ENCODE results near the gene SLC37A3.

The SLC37A3 gene

DNA sequence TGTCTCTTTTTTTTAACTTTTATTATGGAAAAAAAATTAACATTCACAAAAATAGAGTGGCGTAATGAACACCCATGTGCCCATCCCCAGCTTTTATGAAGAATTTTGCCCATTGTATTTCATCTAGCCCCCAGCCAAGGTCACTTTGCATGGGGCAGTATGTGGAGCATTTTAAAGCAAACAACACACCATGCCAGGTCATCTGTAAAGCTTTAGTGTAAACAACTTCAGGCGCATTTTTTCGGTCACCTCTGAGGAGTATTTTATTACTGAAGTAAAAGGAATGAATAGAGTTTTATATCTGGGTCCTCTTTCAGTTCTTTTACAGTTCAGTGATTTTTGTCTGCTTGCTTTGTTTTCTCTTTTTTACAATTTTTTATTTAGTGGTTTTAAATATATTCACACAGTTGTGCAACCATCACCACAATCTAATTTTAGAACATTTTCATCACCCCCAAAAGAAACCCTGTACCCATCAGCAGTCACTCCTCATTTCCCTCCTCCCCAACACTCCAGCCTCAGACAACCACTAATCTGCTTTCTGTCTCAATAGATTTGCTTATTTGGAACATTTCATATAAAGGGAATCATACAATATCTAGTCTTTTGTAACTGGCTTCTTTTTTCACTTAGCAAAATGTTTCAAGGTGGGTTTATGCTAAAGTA is 87.9 kb downstream of the SLC37A3 start:
- TF ChIP-seq, protein P1, sequence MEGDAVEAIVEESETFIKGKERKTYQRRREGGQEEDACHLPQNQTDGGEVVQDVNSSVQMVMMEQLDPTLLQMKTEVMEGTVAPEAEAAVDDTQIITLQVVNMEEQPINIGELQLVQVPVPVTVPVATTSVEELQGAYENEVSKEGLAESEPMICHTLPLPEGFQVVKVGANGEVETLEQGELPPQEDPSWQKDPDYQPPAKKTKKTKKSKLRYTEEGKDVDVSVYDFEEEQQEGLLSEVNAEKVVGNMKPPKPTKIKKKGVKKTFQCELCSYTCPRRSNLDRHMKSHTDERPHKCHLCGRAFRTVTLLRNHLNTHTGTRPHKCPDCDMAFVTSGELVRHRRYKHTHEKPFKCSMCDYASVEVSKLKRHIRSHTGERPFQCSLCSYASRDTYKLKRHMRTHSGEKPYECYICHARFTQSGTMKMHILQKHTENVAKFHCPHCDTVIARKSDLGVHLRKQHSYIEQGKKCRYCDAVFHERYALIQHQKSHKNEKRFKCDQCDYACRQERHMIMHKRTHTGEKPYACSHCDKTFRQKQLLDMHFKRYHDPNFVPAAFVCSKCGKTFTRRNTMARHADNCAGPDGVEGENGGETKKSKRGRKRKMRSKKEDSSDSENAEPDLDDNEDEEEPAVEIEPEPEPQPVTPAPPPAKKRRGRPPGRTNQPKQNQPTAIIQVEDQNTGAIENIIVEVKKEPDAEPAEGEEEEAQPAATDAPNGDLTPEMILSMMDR (IDR thresholded peaks at IDR 0.05): no peak
- no peak for TF ChIP-seq ZFX (IDR thresholded peaks at IDR 0.05; ENCODE audit: borderline replicate concordance)
- H3K27ac ChIP-seq: no peak overlapping the region

DNA sequence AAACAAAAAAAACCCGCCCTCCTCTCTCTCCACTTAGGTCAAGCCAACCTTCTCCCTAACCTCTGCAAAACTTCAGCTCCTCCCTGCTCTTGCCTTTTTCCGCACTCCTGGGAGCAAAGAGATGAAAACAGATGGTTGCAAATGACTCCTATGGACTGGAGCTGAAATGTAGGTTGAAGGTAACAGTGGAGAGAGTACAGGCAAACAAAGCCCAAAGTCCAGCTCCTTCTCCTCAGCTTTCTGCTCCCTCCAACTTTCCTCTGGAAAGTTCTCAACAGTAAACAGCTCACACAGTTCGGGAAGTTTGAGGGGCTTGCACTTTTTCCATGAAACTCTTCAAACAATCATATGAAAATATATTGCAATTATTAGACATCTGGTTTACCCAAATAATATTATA is 90.3 kb downstream of the SLC37A3 start:
- no peak overlapping the region for H3K27ac ChIP-seq
- TF ChIP-seq, protein P1 (IDR thresholded peaks at IDR 0.05): no peak
- TF ChIP-seq ZFX (IDR thresholded peaks at IDR 0.05; ENCODE audit: borderline replicate concordance): no peak

DNA sequence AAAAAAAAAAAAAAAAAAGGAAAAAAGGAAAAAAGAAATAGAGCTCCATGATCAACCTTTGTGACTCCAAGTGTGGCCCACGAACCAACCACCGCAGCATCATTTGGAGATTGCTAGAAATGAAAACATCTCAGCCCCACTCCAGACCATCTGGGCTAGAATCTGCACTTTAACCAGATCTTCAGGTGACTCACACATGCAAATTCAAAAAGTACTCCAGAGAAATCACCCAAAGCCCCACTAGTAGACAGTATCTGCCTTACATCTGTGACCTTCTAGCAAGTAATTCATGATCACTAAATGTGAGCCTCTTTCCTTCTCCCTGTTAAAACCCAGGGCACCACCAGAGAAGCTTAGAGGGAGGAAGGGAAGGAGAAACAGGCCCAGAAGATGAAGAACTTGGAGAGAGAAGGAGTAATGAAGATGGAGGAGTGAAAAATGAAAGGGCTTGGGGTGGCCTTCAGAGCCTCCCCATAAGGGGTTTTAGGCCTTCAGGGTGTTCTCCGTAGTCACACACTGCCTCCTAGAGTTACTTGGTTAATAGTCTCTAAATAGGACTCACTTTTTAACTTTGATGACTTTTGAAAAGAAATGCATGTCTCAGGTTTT is 94.0 kb downstream of the SLC37A3 start:
- no peak for TF ChIP-seq ZFX (IDR thresholded peaks at IDR 0.05; ENCODE audit: borderline replicate concordance)
- TF ChIP-seq, protein P1 (IDR thresholded peaks at IDR 0.05): peak; percentile 35; the same call in 1 of the 2 replicates

DNA sequence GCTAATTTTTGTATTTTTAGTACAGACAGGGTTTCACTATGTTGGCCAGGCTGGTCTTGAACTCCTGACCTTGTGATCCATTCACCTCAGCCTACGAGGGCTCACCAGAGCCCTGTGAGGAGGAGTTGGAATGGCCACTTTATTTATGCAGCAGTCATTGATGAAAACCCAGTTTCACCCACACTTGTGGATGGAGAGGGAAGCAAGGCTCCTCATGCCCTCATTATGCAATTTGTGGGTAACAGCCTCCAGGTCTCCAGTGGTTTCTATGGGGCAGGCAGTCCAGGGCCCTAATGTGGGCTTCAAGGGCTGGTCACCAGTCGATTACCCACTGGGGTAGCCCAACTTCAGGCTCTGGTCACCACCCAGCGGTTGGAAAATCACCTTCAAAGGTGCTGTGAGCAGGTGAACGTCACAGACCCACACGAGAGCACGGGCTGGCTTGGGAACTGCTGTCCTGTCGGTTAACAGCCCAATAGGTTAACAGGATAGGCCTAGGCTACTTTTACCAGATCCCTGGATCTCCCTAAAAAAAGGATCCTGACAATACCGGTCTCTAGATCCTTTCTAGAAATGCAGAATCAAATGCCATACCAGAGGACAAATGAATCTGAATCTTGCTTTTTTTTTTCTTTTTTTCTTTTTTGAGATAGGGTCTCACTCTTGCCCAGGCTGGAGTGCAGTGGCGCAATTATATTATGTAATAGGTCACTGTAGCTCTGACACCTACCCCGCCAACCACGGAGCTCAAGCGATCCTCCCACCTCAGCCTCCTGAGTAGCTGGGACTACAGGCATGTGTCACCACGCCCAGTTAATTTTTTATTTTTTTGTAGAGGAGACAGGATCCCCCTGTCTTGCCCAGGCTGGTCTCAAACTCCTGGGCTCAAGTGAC is 97.8 kb downstream of the SLC37A3 start:
- no peak overlapping the region for H3K27ac ChIP-seq

More for the DNA sequence above, 94.0 kb downstream of the SLC37A3 start:
- no peak overlapping the region for H3K27ac ChIP-seq

DNA sequence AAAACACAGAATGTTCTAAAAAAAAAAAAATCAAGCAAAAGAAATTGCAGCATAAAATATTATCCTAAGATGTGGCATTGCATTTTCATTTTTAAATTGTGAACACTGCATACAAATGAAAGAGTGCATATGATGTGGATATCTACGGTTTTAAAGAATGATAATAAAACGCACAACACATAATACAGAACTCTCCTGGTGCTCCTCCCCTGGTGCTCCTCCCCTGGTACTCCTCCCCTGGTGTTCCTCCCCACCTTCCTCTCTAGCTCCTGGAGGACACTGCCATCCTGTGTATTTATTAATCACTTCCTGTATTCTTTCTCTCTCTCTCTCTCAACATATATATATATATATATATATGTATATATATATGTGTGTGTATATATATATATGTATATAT is 100.1 kb downstream of the SLC37A3 start:
- TF ChIP-seq, protein P1 (IDR thresholded peaks at IDR 0.05): no peak
- no peak for TF ChIP-seq ZFX (IDR thresholded peaks at IDR 0.05; ENCODE audit: borderline replicate concordance)
- H3K27ac ChIP-seq: no peak overlapping the region

More for the DNA sequence above, 97.8 kb downstream of the SLC37A3 start:
- no peak for TF ChIP-seq ZFX (IDR thresholded peaks at IDR 0.05; ENCODE audit: borderline replicate concordance)
- TF ChIP-seq, protein P1 (IDR thresholded peaks at IDR 0.05): no peak

DNA sequence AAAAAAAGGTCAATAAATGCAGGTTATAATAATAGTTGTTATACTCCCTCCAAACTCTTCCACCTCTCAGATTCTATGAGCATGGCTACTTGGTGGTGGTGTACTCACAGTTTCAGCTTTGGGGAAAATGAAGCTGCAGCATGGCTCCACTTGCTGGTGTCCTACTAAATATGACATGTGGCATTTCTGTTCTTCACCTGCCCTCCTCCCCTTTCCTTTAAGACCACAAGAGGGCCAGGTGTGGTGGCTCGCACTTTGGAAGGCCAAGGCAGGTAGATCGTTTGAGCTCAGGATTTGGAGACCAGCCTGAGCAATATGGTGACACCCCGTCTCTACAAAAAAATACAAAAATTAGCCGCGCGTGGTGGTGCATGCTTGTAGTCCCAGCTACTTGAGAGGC is 101.1 kb downstream of the SLC37A3 start:
- TF ChIP-seq, protein P1 (IDR thresholded peaks at IDR 0.05): no peak
- TF ChIP-seq ZFX (IDR thresholded peaks at IDR 0.05; ENCODE audit: borderline replicate concordance): no peak
- H3K27ac ChIP-seq: no peak overlapping the region

Data from 22Rv1 (cell line).